ENCODE data around the gene METTL3.
"Not testable (repeated sequence)": the region's sequence is repeated elsewhere in the genome, so short reads cannot be mapped to it uniquely, and the experiment has no call there.

METTL3 gene

GRCh38 chr14:21556378-21557083 lies 45.4 kb upstream of the METTL3 start:
- Histone ChIP-seq H3K4me3 (ENCODE audit: low read length) (no peak overlapping the region), H3K4me2 (ENCODE audit: low read depth, low read length) (no peak overlapping the region), H4K20me1 (ENCODE audit: insufficient read depth, low read length) (no peaks in the 10 kb centered on the region), H3K9ac (ENCODE audit: low read length) (no peak overlapping the region), H3K27ac (ENCODE audit: low read length) (no peak overlapping the region), H3K4me1 (ENCODE audit: low read length) (no peaks in the 10 kb centered on the region), H3K79me2 (ENCODE audit: low read length) (no peaks in the 10 kb centered on the region), H2AFZ (ENCODE audit: low read length) (no peak overlapping the region), H3K36me3 (replicated peaks; ENCODE audit: insufficient read depth, low read length) (no peaks in the 10 kb centered on the region), H3K9me3 (replicated peaks; ENCODE audit: insufficient read depth, low read length) (no peaks in the 10 kb centered on the region), H3F3A (ENCODE audit: insufficient read depth, low read length) (no peaks in the 10 kb centered on the region), H3K27me3 (replicated peaks; ENCODE audit: insufficient read depth, low read length) (no peaks in the 10 kb centered on the region), H3K9me2 (replicated peaks; ENCODE audit: insufficient read depth, low read length) (no peaks in the 10 kb centered on the region)
- DNase-seq, result no peak
- TF ChIP-seq EZH2 (optimal IDR thresholded peaks at IDR 0.05; ENCODE audit: low read depth, low read length) (no peak), EZH2phosphoT487 (IDR thresholded peaks at IDR 0.05; ENCODE audit: low read length) (no peak)
- TF ChIP-seq, protein P1, sequence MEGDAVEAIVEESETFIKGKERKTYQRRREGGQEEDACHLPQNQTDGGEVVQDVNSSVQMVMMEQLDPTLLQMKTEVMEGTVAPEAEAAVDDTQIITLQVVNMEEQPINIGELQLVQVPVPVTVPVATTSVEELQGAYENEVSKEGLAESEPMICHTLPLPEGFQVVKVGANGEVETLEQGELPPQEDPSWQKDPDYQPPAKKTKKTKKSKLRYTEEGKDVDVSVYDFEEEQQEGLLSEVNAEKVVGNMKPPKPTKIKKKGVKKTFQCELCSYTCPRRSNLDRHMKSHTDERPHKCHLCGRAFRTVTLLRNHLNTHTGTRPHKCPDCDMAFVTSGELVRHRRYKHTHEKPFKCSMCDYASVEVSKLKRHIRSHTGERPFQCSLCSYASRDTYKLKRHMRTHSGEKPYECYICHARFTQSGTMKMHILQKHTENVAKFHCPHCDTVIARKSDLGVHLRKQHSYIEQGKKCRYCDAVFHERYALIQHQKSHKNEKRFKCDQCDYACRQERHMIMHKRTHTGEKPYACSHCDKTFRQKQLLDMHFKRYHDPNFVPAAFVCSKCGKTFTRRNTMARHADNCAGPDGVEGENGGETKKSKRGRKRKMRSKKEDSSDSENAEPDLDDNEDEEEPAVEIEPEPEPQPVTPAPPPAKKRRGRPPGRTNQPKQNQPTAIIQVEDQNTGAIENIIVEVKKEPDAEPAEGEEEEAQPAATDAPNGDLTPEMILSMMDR (IDR thresholded peaks at IDR 0.05; ENCODE audit: low read length), result no peak

GRCh38 chr14:21553266-21553665 lies 42.1 kb upstream of the METTL3 start:
- TF ChIP-seq EZH2 (optimal IDR thresholded peaks at IDR 0.05; ENCODE audit: low read depth, low read length) (no peak), EZH2phosphoT487 (IDR thresholded peaks at IDR 0.05; ENCODE audit: low read length) (no peak)
- TF ChIP-seq, protein P1 (IDR thresholded peaks at IDR 0.05; ENCODE audit: low read length), result no peak
- no peak overlapping the region for H2AFZ ChIP-seq (ENCODE audit: low read length)

DNA sequence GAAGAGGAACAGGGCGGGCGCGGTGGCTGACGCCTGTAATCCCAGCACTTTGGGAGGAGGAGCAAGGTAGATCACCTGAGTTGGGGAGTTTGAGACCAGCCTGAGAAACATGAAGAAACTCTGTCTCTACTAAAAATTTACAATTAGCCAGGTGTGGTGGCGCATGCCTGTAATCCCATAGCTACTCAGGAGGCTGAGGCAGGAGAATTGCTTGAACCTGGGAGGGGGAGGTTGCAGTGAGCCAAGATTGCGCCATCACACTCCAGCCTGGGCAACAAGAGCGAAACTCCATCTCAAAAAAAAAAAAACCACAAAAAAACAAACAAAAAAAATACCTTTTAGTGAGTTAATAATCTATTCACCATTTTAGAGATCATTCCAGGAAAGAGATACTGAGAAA lies 33.4 kb upstream of the METTL3 start:
- H3K9me3 ChIP-seq (replicated peaks; ENCODE audit: insufficient read depth, low read length); H3K27me3 ChIP-seq (replicated peaks; ENCODE audit: insufficient read depth, low read length); H2AFZ ChIP-seq (ENCODE audit: low read length); DNase-seq; H3K4me1 ChIP-seq (ENCODE audit: low read length); H3K9me2 ChIP-seq (replicated peaks; ENCODE audit: insufficient read depth, low read length); H3K79me2 ChIP-seq (ENCODE audit: low read length); H3K36me3 ChIP-seq (replicated peaks; ENCODE audit: insufficient read depth, low read length); H3K27ac ChIP-seq (ENCODE audit: low read length); H3F3A ChIP-seq (ENCODE audit: insufficient read depth, low read length); H4K20me1 ChIP-seq (ENCODE audit: insufficient read depth, low read length); H3K4me3 ChIP-seq (ENCODE audit: low read length); H3K9ac ChIP-seq (ENCODE audit: low read length); H3K4me2 ChIP-seq (ENCODE audit: low read depth, low read length): not testable (repeated sequence)

More at GRCh38 chr14:21553266-21553665, 42.1 kb upstream of the METTL3 start:
- Histone ChIP-seq H3K4me2 (ENCODE audit: low read depth, low read length) (no peak overlapping the region), H3K9me3 (replicated peaks; ENCODE audit: insufficient read depth, low read length) (no peaks in the 10 kb centered on the region), H4K20me1 (ENCODE audit: insufficient read depth, low read length) (no peaks in the 10 kb centered on the region), H3K27ac (ENCODE audit: low read length) (no peak overlapping the region), H3K9me2 (replicated peaks; ENCODE audit: insufficient read depth, low read length) (no peaks in the 10 kb centered on the region), H3K9ac (ENCODE audit: low read length) (no peak overlapping the region), H3K4me1 (ENCODE audit: low read length) (no peaks in the 10 kb centered on the region), H3K27me3 (replicated peaks; ENCODE audit: insufficient read depth, low read length) (no peaks in the 10 kb centered on the region), H3K36me3 (replicated peaks; ENCODE audit: insufficient read depth, low read length) (no peaks in the 10 kb centered on the region), H3K4me3 (ENCODE audit: low read length) (no peak overlapping the region), H3K79me2 (ENCODE audit: low read length) (no peaks in the 10 kb centered on the region), H3F3A (ENCODE audit: insufficient read depth, low read length) (no peaks in the 10 kb centered on the region)
- no peak for DNase-seq

DNA sequence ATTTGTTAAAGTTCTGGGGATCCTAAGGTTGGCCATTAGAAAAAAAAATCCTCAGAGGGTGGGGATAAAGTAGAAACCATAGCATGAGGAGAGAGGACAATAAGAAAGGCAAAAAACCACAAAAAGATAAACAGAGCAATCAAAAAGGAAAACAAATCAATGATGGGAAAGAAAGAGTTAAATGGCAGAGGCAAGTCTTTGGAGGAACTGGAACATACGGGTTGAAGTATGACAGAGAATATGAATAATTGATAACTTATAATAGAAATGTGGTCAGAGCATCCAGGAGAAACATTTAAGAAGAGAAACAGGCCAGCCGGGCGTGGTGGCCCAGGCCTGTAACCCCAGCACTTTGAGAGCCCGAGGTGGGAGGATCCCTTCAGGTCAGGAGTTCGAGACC lies 32.8 kb upstream of the METTL3 start:
- TF ChIP-seq, protein P1 (IDR thresholded peaks at IDR 0.05; ENCODE audit: low read length), result no peak
- no peak for TF ChIP-seq EZH2phosphoT487 (IDR thresholded peaks at IDR 0.05; ENCODE audit: low read length)
- TF ChIP-seq EZH2 (optimal IDR thresholded peaks at IDR 0.05; ENCODE audit: low read depth, low read length), result no peak
- Histone ChIP-seq H3K4me1 (ENCODE audit: low read length) (no peaks in the 10 kb centered on the region), H3F3A (ENCODE audit: insufficient read depth, low read length) (no peaks in the 10 kb centered on the region), H3K4me3 (ENCODE audit: low read length) (no peak overlapping the region), H4K20me1 (ENCODE audit: insufficient read depth, low read length) (no peaks in the 10 kb centered on the region), H3K27ac (ENCODE audit: low read length) (no peak overlapping the region), H3K4me2 (ENCODE audit: low read depth, low read length) (no peak overlapping the region), H3K36me3 (replicated peaks; ENCODE audit: insufficient read depth, low read length) (no peaks in the 10 kb centered on the region), H3K27me3 (replicated peaks; ENCODE audit: insufficient read depth, low read length) (no peaks in the 10 kb centered on the region), H3K9me3 (replicated peaks; ENCODE audit: insufficient read depth, low read length) (no peaks in the 10 kb centered on the region), H2AFZ (ENCODE audit: low read length) (no peak overlapping the region), H3K9ac (ENCODE audit: low read length) (no peak overlapping the region), H3K79me2 (ENCODE audit: low read length) (no peaks in the 10 kb centered on the region), H3K9me2 (replicated peaks; ENCODE audit: insufficient read depth, low read length) (no peaks in the 10 kb centered on the region)
- DNase-seq, result no peak
